Osteocyte (in vitro differentiated cells): ENCODE measurements around the gene ITGA6. TPM values are rescaled to one million over a fixed set of nuclear protein-coding genes. Genes with fewer than 3 reads are reported as not detected.

Experiments used
- DNase-seq: peaks from one replicate; pipeline ENCODE4 v3.0.0; 2021; ENCODE audit warnings: mixed read lengths; ENCODE audit not compliant: unreplicated experiment; ENCODE audit errors: extremely low spot score
- H3K27ac Mint-ChIP-seq: one replicate; pipeline ENCODE4 v1.8.0; 2021; ENCODE audit warnings: mild to moderate bottlenecking, mixed read lengths; ENCODE audit not compliant: unreplicated experiment
- H3K27me3 Mint-ChIP-seq: one replicate; pipeline ENCODE4 v1.8.0; 2021; ENCODE audit warnings: mixed read lengths; ENCODE audit not compliant: unreplicated experiment
- H3K36me3 Mint-ChIP-seq: one replicate; pipeline ENCODE4 v1.8.0; 2021; ENCODE audit warnings: mixed read lengths; ENCODE audit not compliant: unreplicated experiment
- H3K4me1 Mint-ChIP-seq: one replicate; pipeline ENCODE4 v1.8.0; 2021; ENCODE audit warnings: mixed read lengths; ENCODE audit not compliant: unreplicated experiment
- H3K4me3 Mint-ChIP-seq: one replicate; pipeline ENCODE4 v1.8.0; 2021; ENCODE audit warnings: mild to moderate bottlenecking, moderate library complexity, mixed read lengths; ENCODE audit not compliant: unreplicated experiment
- H3K9me3 Mint-ChIP-seq: one replicate; pipeline ENCODE4 v1.8.0; 2021; ENCODE audit warnings: mixed read lengths; ENCODE audit not compliant: unreplicated experiment
- total RNA-seq: library from RNA; stranded (reverse); gene quantifications from 2 replicates; pipeline ENCODE4 v1.2.1, GENCODE V29; 2021
- TF ChIP-seq, protein P1 (sequence below): fragments of 200-600 bp; sonication (generic); IDR thresholded peaks from 2 replicates; pipeline ENCODE4 v1.5.0; 2021; ENCODE audit warnings: antibody characterized with exemption, mild to moderate bottlenecking, moderate library complexity

The ITGA6 gene
- total RNA-seq, 1 donor from 2014 or later = 4.2 TPM

DNA sequence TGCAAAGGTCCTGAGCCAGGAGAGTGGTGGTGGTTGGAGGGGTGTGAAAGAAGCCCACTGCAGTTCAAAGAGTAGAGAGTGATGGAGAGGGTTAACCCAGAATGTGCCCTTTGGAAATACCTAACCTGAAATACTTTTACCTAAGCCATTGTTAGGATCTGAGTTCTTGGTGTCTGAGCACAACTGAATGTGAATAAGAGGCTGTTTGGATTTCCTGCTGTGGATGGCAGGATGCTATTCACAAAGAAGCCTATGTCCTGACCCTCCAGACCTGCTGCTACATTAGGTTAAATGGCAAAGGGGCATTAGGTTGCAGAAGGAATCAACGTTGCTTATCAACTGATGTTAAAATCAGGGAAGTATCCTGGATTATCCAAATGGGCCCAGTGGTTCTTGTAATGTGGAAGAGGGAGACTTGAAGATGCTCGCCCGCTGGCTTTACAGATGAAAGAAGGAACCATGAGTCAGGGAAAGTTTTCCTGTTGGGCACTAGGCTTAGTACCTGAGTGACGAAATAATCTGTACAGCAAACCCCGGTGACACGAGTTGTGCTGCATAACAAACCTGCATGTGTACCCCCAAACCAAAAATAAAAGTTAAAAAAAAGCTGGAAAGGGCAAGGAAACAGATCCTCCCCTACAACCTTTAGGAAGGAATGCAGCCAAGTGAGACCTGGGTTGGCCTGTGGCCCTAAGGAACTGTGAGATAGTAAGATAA, 27.2 kb downstream of the ITGA6 start:
- Mint-ChIP-seq H3K27ac (no peak overlapping the region), H3K4me1 (no peaks in the 10 kb centered on the region), H3K36me3 (no peaks in the 10 kb centered on the region), H3K9me3 (no peaks in the 10 kb centered on the region), H3K27me3 (peaks cover 5% of the 10 kb centered on the region), H3K4me3 (no peak overlapping the region)
- TF ChIP-seq, protein P1, sequence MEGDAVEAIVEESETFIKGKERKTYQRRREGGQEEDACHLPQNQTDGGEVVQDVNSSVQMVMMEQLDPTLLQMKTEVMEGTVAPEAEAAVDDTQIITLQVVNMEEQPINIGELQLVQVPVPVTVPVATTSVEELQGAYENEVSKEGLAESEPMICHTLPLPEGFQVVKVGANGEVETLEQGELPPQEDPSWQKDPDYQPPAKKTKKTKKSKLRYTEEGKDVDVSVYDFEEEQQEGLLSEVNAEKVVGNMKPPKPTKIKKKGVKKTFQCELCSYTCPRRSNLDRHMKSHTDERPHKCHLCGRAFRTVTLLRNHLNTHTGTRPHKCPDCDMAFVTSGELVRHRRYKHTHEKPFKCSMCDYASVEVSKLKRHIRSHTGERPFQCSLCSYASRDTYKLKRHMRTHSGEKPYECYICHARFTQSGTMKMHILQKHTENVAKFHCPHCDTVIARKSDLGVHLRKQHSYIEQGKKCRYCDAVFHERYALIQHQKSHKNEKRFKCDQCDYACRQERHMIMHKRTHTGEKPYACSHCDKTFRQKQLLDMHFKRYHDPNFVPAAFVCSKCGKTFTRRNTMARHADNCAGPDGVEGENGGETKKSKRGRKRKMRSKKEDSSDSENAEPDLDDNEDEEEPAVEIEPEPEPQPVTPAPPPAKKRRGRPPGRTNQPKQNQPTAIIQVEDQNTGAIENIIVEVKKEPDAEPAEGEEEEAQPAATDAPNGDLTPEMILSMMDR = no peak
- DNase-seq = no peak

DNA sequence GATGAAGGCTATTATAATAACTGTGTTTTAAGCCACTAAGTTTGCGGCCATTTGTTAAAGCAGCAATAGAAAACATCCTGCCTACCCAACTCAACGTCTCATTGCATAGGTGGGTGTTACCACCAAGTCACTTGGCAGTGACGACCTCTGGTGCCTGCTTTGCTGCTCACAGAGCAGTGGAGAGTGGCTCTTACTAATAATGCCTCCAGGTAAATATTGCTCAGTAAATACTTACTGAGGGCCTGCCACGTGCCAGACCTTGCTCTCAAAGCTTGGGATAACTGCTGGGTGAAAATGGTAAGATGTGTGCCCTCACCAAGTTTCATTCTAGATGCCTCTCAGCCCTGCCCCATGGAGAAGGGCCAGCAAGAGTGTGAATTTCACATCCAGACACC, 27.7 kb downstream of the ITGA6 start:
- TF ChIP-seq, protein P1 = no peak
- Mint-ChIP-seq H3K27me3 (peaks cover 5% of the 10 kb centered on the region), H3K9me3 (no peaks in the 10 kb centered on the region), H3K4me3 (no peak overlapping the region), H3K36me3 (no peaks in the 10 kb centered on the region), H3K4me1 (no peaks in the 10 kb centered on the region), H3K27ac (no peak overlapping the region)
- DNase-seq = no peak

DNA sequence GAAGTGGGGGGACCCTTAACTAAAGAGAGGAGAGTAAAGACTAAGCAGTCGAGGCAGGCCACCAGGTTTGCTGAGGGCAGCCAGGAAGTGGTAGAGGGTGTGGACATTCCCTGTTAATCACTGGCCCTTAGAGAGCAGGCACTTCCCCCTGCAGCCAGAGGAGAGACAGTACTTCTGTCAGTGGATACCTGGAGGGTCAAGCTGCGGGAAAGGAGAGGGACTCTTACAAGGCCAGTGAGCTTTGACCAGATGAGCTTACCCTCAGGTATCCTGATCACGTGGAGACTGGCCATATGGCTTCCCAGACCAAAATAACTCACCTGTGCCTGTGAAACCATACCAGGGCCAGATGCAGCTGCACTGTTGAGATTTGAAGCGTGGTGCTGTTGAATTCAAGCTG, 28.6 kb downstream of the ITGA6 start:
- peaks cover 3% of the 10 kb centered on the region for H3K4me1 Mint-ChIP-seq
- H3K9me3 Mint-ChIP-seq = no peaks in the 10 kb centered on the region
- no peak overlapping the region for H3K4me3 Mint-ChIP-seq
- no peak overlapping the region for H3K27ac Mint-ChIP-seq
- no peak for DNase-seq
- H3K36me3 Mint-ChIP-seq = no peaks in the 10 kb centered on the region
- TF ChIP-seq, protein P1 = no peak
- peaks cover 5% of the 10 kb centered on the region for H3K27me3 Mint-ChIP-seq

DNA sequence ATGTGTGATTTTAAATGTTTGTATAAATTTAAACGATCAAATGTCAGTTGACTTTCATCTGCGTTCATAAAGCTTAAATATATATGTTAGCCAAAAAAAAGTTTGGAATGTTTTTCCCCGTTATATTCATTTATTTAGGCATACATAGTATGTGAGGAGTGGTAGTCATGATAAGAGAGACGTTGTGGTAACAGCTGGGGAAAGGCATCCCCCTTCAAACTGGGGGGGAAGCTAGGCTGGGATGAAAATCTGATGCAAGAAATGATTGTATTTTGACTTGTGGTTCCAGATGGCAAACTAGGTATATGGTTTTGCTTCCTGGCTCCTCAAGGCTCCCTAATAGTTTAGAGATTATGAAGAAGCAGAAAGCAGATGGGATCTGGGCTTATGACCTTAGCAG, 30.1 kb downstream of the ITGA6 start:
- Mint-ChIP-seq H3K4me1 (peaks cover 4% of the 10 kb centered on the region), H3K27me3 (peaks cover 5% of the 10 kb centered on the region), H3K36me3 (no peaks in the 10 kb centered on the region), H3K4me3 (no peak overlapping the region), H3K27ac (no peak overlapping the region), H3K9me3 (no peaks in the 10 kb centered on the region)
- no peak for DNase-seq
- TF ChIP-seq, protein P1 = no peak

DNA sequence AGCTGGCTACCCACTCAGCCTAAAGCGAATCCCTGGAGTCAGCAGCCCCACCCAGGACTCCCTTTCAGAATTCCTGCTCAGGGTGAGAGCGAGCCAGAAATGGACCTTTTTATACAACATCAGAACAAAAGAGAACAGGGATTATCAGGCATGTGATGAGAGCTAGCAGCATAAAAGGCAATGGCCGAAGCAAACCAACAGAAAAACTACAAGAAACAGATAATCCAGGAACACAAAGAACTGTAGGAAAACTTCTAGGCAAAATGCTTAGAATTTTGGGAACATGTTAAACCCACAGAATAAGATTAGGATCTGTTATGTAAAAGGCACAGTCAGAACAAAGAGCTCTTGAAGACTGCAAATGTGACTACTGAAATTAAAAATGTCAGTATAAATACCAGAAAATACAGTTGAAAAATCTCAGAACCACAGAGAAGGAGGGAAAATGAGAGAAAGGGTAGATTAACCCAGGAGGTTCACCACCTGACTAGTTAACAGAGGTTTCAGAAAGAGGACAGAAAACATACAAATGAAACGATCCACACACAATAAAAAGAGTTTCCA, 31.3 kb downstream of the ITGA6 start:
- peaks cover 4% of the 10 kb centered on the region for H3K4me1 Mint-ChIP-seq
- TF ChIP-seq, protein P1 = no peak
- no peak overlapping the region for H3K27ac Mint-ChIP-seq
- H3K27me3 Mint-ChIP-seq = peaks cover 5% of the 10 kb centered on the region
- no peaks in the 10 kb centered on the region for H3K9me3 Mint-ChIP-seq
- no peak for DNase-seq
- no peaks in the 10 kb centered on the region for H3K36me3 Mint-ChIP-seq
- no peak overlapping the region for H3K4me3 Mint-ChIP-seq
